Measurements from ENCODE around the gene CYP8B1. TPM values are rescaled to one million over a fixed set of nuclear protein-coding genes. Genes with fewer than 3 reads are reported as not detected.

CYP8B1 gene
- total RNA-seq, 1 donor from 2014 or later: not detected

- no peak for TF ChIP-seq CTCF (IDR thresholded peaks at IDR 0.05)
- H3K27me3 Mint-ChIP-seq: no peaks in the 10 kb centered on the region
- peak overlapping the region; percentile 66 for H3K4me3 Mint-ChIP-seq
- CTCF ChIA-PET: interaction anchor here (1.4 kb wide), 1 partner anchor 34 kb away, joined by 8 read pairs; no protein-coding TSS in a partner anchor
- peak; percentile 52 for ATAC-seq (ENCODE audit: low read depth)
- H3K4me1 Mint-ChIP-seq: peaks cover 34% of the 10 kb centered on the region
- DNase-seq: no peak
- intact Hi-C loops (cut with micrococcal nuclease): loop anchor here (1.0 to 5.0 kb wide), 3 partner anchors 17 to 182 kb away; partner anchors contain the start of gene HIGD1A
- no peaks in the 10 kb centered on the region for H3K9me3 Mint-ChIP-seq
- POLR2A ChIA-PET: interaction anchor here (0.6 to 0.7 kb wide), 2 partner anchors 79 to 576 kb away, joined by 4 to 7 read pairs; no protein-coding TSS in a partner anchor
- H3K27ac Mint-ChIP-seq: peak overlapping the region; percentile 85
- no peaks in the 10 kb centered on the region for H3K36me3 Mint-ChIP-seq (ENCODE audit: low read depth)
Observed at GRCh38 chr3:42847731-42848130, 27.9 kb downstream of the CYP8B1 start.

GRCh38 chr3:42846685-42847522 lies 28.8 kb downstream of the CYP8B1 start:
- Mint-ChIP-seq H3K9me3 (no peaks in the 10 kb centered on the region), H3K4me3 (peak overlapping the region; percentile 66), H3K4me1 (peaks cover 31% of the 10 kb centered on the region), H3K27me3 (no peaks in the 10 kb centered on the region), H3K36me3 (ENCODE audit: low read depth) (no peaks in the 10 kb centered on the region), H3K27ac (peak overlapping the region; percentile 85)
- no peak for DNase-seq
- TF ChIP-seq CTCF (IDR thresholded peaks at IDR 0.05): no peak
- intact Hi-C loops (cut with micrococcal nuclease): loop anchor here (1.0 to 5.0 kb wide), 3 partner anchors 16 to 182 kb away; partner anchors contain the start of gene HIGD1A
- peak; percentile 90 for ATAC-seq (ENCODE audit: low read depth)
- CTCF ChIA-PET: interaction anchor here (1.4 kb wide), 1 partner anchor 34 kb away, joined by 8 read pairs; no protein-coding TSS in a partner anchor
- POLR2A ChIA-PET: interaction anchor here (0.6 kb wide), 1 partner anchor 79 kb away, joined by 4 read pairs; no protein-coding TSS in a partner anchor

- POLR2A ChIA-PET: no interaction called here
- DNase-seq: no peak
- H3K4me3 Mint-ChIP-seq: no peak overlapping the region
- CTCF ChIA-PET: no interaction called here
- no peak for TF ChIP-seq CTCF (IDR thresholded peaks at IDR 0.05)
- H3K27ac Mint-ChIP-seq: no peak overlapping the region
- H3K27me3 Mint-ChIP-seq: no peaks in the 10 kb centered on the region
- no peak for ATAC-seq (ENCODE audit: low read depth)
- intact Hi-C loops (cut with micrococcal nuclease): loop anchor here (5.0 kb wide), 1 partner anchor 43 kb away; the partner anchor contains the start of gene HIGD1A
- peaks cover 38% of the 10 kb centered on the region for H3K4me1 Mint-ChIP-seq
- H3K9me3 Mint-ChIP-seq: no peaks in the 10 kb centered on the region
- H3K36me3 Mint-ChIP-seq (ENCODE audit: low read depth): no peaks in the 10 kb centered on the region
Observed at GRCh38 chr3:42844815-42845214, 30.9 kb downstream of the CYP8B1 start.

- Mint-ChIP-seq H3K36me3 (ENCODE audit: low read depth) (no peaks in the 10 kb centered on the region), H3K27me3 (no peaks in the 10 kb centered on the region), H3K4me1 (peaks cover 42% of the 10 kb centered on the region), H3K4me3 (no peak overlapping the region), H3K27ac (no peak overlapping the region), H3K9me3 (no peaks in the 10 kb centered on the region)
- DNase-seq (no peak), ATAC-seq (ENCODE audit: low read depth) (no peak)
- no peak for TF ChIP-seq CTCF (IDR thresholded peaks at IDR 0.05)
- intact Hi-C loops (cut with micrococcal nuclease): no loop called here
- POLR2A ChIA-PET: no interaction called here
- CTCF ChIA-PET: no interaction called here
Observed at GRCh38 chr3:42844412-42844713, 31.3 kb downstream of the CYP8B1 start.

GRCh38 chr3:42843713-42844411 lies 31.8 kb downstream of the CYP8B1 start:
- Mint-ChIP-seq H3K27ac (no peak overlapping the region), H3K9me3 (no peaks in the 10 kb centered on the region), H3K4me3 (no peak overlapping the region), H3K4me1 (peaks cover 43% of the 10 kb centered on the region), H3K27me3 (no peaks in the 10 kb centered on the region), H3K36me3 (ENCODE audit: low read depth) (no peaks in the 10 kb centered on the region)
- intact Hi-C loops (cut with micrococcal nuclease): no loop called here
- no peak for ATAC-seq (ENCODE audit: low read depth)
- no peak for TF ChIP-seq CTCF (IDR thresholded peaks at IDR 0.05)
- ChIA-PET POLR2A (no interaction called here), CTCF (no interaction called here)
- DNase-seq: no peak
